ENCODE measurements around the gene KRTAP1-4. TPM values are rescaled to one million over a fixed set of nuclear protein-coding genes. Genes with fewer than 3 reads are reported as not detected.

KRTAP1-4 gene, protein sequence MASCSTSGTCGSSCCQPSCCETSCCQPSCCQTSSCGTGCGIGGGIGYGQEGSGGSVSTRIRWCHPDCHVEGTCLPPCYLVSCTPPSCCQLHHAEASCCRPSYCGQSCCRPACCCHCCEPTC
- not detected for total RNA-seq (2013)
- polyA plus RNA-seq = not detected
- polyA minus RNA-seq = not detected in 2 replicates
- 0 to 0.12 (median 0) reads per million in 11 experiments for total RNA-seq

DNA sequence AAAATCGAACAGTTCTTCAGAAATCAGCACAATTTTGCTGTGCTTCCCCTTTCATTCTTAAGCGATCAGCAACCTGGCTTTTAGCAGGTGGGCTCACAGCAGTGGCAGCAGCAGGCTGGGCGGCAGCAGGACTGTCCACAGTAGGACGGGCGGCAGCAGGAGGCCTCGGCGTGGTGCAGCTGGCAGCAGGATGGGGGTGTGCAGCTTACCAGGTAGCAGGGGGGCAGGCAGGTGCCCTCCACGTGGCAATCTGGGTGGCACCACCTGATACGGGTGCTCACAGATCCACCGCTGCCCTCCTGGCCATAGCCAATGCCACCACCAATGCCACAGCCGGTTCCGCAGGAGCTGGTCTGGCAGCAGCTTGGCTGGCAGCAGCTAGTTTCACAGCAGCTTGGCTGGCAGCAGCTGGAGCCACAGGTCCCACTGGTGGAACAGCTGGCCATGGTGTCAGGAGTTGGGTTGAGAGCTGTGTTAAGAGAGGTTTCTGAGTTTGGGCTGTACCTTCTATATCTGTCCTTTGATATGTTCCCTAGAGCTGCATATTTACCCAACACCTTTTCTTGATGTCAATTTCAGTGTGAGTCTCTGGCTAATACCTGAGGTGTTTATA lies at the start of gene KRTAP1-4:
KRTAP1-4 (minus strand) TSS at position 563 of the 613 bp plus-strand sequence; CDS start at position 446, 117 bp downstream.
- 82% methylated on average over 10 of the region's 12 CpGs for WGBS (ENCODE audit: insufficient coverage)
- Histone ChIP-seq H3K4me2 (replicated peaks; ENCODE audit: extremely low read depth, low read length, poor library complexity, severe bottlenecking) (no peak within 1 kb of the TSS), H3K36me3 (replicated peaks in 1 of 2; ENCODE audit: control insufficient read depth in 1 of 2, insufficient read depth in 2 of 2, low read length in 2 of 2) (no peaks in the 10 kb centered on the region), H3K4me3 (replicated peaks in 1 of 3; ENCODE audit: low read depth in 2 of 3, low read length in 3 of 3) (no peak within 1 kb of the TSS), H3K27ac (ENCODE audit: low read depth in 1 of 2, low read length in 2 of 2) (no peak within 1 kb of the TSS), H3K27me3 (ENCODE audit: control insufficient read depth in 2 of 2, insufficient read depth in 2 of 2, low read length in 2 of 2) (no peaks in the 10 kb centered on the region), H3K4me1 (ENCODE audit: control insufficient read depth in 1 of 2, insufficient read depth in 2 of 2, low read length in 2 of 2) (no peaks in the 10 kb centered on the region), H3K9me3 (replicated peaks in 1 of 2; ENCODE audit: control insufficient read depth in 1 of 2, insufficient read depth in 1 of 2, low read length in 2 of 2) (no peaks in the 10 kb centered on the region), H3K79me2 (ENCODE audit: insufficient read depth, low read length) (no peaks in the 10 kb centered on the region), H2AFZ (ENCODE audit: insufficient read depth, low read depth, low read length, poor library complexity, severe bottlenecking) (no peak within 1 kb of the TSS), H4K20me1 (ENCODE audit: insufficient read depth, low read length) (no peaks in the 10 kb centered on the region), H3K9ac (ENCODE audit: insufficient read depth, low read length, poor library complexity, severe bottlenecking) (no peak within 1 kb of the TSS)
- Mint-ChIP-seq H3K36me3 (no peaks in the 10 kb centered on the region), H3K4me1 (no peaks in the 10 kb centered on the region), H3K27ac (no peak within 1 kb of the TSS), H3K4me3 (no peak within 1 kb of the TSS), H3K9me3 (peaks cover 0 to 1% (median 0%) of the 10 kb centered on the region in 7 donors), H3K27me3 (ENCODE audit: low read depth in 3 of 3) (peaks cover 1 to 9% (median 5%) of the 10 kb centered on the region in 3 donors)
- TF ChIP-seq, protein P1, sequence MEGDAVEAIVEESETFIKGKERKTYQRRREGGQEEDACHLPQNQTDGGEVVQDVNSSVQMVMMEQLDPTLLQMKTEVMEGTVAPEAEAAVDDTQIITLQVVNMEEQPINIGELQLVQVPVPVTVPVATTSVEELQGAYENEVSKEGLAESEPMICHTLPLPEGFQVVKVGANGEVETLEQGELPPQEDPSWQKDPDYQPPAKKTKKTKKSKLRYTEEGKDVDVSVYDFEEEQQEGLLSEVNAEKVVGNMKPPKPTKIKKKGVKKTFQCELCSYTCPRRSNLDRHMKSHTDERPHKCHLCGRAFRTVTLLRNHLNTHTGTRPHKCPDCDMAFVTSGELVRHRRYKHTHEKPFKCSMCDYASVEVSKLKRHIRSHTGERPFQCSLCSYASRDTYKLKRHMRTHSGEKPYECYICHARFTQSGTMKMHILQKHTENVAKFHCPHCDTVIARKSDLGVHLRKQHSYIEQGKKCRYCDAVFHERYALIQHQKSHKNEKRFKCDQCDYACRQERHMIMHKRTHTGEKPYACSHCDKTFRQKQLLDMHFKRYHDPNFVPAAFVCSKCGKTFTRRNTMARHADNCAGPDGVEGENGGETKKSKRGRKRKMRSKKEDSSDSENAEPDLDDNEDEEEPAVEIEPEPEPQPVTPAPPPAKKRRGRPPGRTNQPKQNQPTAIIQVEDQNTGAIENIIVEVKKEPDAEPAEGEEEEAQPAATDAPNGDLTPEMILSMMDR (IDR thresholded peaks at IDR 0.05) = no peak
- intact Hi-C loops (cut with micrococcal nuclease) = no loop called here
- DNase-seq = no peak

DNA sequence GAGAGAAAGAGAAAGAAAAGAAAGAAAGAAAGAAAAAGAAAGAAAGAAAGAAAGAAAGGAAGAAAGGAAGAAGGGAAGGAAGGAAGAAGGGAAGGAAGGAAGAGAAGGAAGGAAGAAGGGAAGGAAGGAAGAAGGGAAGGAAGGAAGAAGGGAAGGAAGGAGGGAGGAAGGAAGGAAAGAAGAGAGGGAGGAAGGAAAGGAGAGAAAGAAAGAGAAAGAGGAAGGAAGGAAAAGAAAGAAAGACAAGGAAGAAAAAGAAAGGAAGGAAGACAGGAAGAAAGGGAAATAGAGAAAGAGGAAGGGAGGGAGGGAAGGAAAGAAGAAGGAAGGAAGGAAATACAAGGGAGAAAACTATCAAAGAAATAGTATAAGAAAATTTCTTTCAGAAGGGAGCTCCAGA lies 46.8 kb upstream of the KRTAP1-4 start:
- H3K27ac ChIP-seq (ENCODE audit: low read depth in 1 of 2, low read length in 2 of 2) = no peak overlapping the region
- H3K4me2 ChIP-seq (replicated peaks; ENCODE audit: extremely low read depth, low read length, poor library complexity, severe bottlenecking) = no peak overlapping the region
- DNase-seq = no peak
- H3K36me3 ChIP-seq (replicated peaks in 1 of 2; ENCODE audit: control insufficient read depth in 1 of 2, insufficient read depth in 2 of 2, low read length in 2 of 2) = no peaks in the 10 kb centered on the region
- H3K79me2 ChIP-seq (ENCODE audit: insufficient read depth, low read length) = no peaks in the 10 kb centered on the region
- H3K4me1 ChIP-seq (ENCODE audit: control insufficient read depth in 1 of 2, insufficient read depth in 2 of 2, low read length in 2 of 2) = no peaks in the 10 kb centered on the region
- no peak overlapping the region for H3K4me3 ChIP-seq (replicated peaks in 1 of 3; ENCODE audit: low read depth in 2 of 3, low read length in 3 of 3)
- H4K20me1 ChIP-seq (ENCODE audit: insufficient read depth, low read length) = no peaks in the 10 kb centered on the region
- no peaks in the 10 kb centered on the region for H3K4me1 Mint-ChIP-seq
- peaks cover 0 to 8% (median 5%) of the 10 kb centered on the region in 7 donors for H3K9me3 Mint-ChIP-seq
- H2AFZ ChIP-seq (ENCODE audit: insufficient read depth, low read depth, low read length, poor library complexity, severe bottlenecking) = no peak overlapping the region
- H3K9me3 ChIP-seq (replicated peaks in 1 of 2; ENCODE audit: control insufficient read depth in 1 of 2, insufficient read depth in 1 of 2, low read length in 2 of 2) = no peaks in the 10 kb centered on the region
- TF ChIP-seq, protein P1 (IDR thresholded peaks at IDR 0.05) = no peak
- H3K36me3 Mint-ChIP-seq = no peaks in the 10 kb centered on the region
- peaks cover 2 to 5% (median 3%) of the 10 kb centered on the region in 3 donors for H3K27me3 Mint-ChIP-seq (ENCODE audit: low read depth in 3 of 3)
- H3K4me3 Mint-ChIP-seq = no peak overlapping the region
- H3K9ac ChIP-seq (ENCODE audit: insufficient read depth, low read length, poor library complexity, severe bottlenecking) = no peak overlapping the region
- intact Hi-C loops (cut with micrococcal nuclease) = no loop called here
- H3K27ac Mint-ChIP-seq = no peak overlapping the region
- no peaks in the 10 kb centered on the region for H3K27me3 ChIP-seq (ENCODE audit: control insufficient read depth in 2 of 2, insufficient read depth in 2 of 2, low read length in 2 of 2)
